GM18858 (cell line): ENCODE measurements around the gene PEX5.
"Not testable (repeated sequence)": the region's sequence is repeated elsewhere in the genome, so short reads cannot be mapped to it uniquely, and the experiment has no call there.

Experiments
- ATAC-seq: cut with Tn5 transposase; IDR thresholded peaks from one replicate; pipeline ENCODE4 v1.9.1; 2021; ENCODE audit not compliant: unreplicated experiment

PEX5 gene

DNA sequence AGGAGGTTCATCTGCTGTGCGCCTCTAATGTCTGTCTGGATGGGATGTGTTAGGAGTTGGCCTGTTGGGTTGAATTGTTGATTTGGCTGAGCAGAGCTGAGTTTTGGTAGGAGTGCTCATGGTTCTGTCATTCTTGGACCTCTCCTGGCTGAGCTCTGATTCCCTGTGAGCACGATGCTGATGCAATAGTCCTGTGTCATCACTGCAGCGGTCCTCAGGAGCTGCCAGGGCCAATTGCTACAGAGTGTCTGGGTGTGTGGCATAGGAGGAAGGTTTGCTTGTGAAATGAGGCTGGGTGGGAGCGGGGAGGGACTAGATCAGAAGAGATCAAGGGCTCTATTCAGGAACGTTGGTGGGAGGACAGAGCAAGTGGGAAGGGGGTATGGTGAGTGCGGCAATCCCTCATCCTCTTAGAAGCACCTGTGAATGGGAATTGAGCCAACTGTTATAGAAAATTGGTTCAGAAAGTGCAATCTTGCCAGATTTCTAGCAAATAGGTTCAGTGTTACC lies 21.2 kb downstream of the PEX5 start:
- no peak for ATAC-seq

DNA sequence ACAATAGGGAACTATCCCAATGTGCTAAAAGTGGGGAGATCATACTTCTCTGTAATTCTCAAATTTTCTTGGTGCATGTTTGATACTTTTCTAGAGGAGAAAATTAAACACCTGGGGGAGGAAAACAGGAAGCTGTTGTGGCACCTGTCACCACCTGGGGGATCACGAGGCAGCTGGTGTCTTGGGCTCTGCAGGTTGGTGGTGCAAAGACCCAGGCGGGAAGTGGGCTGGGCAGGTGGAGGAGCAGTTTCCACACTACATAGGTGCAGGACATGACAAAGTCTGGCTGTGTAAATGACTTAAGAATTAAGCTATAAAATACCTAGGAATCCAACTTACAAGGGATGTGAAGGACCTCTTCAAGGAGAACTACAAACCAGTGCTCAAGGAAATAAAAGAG lies 23.2 kb downstream of the PEX5 start:
- ATAC-seq = no peak

DNA sequence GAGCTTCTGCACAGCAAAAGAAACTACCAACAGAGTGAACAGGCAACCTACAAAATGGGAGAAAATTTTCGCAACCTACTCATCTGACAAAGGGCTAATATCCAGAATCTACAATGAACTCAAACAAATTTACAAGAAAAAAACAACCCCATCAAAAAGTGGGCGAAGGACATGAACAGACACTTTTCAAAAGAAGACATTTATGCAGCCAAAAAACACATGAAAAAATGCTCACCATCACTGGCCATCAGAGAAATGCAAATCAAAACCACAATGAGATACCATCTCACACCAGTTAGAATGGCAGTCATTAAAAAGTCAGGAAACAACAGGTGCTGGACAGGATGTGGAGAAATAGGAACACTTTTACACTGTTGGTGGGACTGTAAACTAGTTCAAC lies 24.3 kb downstream of the PEX5 start:
- not testable (repeated sequence) for ATAC-seq

DNA sequence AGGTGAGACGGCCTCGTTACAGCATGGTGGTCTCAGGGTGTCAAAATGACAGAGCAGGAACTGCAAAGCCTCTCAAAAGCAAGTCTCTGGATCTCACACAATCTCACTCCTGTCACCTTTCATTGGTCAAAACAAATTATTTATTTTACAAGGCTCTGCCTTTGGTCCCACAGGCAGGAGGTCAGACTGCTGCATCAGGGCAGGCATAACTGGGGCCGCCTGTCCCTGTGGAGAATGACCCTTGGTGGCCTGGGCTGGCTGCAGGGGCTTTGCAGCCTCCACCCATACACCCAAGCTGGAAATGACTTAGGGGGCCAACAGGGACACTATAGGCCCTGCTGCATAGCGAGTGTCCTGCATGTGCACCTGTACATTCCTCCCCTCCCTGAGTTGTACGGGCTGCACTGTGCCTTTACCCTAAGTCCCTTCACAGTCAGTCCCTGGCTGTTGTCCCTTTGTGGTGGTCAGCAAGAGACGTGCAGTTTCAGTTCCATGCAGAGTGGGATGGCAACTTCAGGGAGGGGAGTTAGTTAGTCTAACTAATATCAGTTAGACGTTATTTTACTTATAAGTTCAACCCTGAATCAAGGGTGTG lies 28.1 kb downstream of the PEX5 start:
- ATAC-seq = no peak

- ATAC-seq = no peak
Measured at GRCh38 chr12:7219599-7220243, 30.2 kb downstream of the PEX5 start.

DNA sequence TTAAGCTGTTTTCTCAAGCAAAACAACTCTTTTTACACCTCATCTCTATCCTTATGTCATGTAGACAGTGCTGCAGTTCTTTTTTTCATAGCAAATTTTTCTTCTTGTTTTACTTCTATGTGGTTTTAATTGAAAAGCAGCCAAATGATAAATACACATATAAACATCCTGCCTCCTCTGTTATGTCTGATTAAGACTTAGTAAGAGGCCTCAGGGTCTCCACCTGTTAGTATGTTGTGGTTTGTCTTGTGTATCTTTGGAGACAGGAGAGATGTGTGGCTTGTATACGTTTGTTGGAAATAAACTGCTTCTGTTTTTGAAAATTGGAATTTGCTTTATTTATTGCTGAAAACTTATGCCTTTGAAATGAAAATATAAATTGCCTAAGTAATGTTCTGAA lies 32.0 kb downstream of the PEX5 start:
- ATAC-seq = no peak

DNA sequence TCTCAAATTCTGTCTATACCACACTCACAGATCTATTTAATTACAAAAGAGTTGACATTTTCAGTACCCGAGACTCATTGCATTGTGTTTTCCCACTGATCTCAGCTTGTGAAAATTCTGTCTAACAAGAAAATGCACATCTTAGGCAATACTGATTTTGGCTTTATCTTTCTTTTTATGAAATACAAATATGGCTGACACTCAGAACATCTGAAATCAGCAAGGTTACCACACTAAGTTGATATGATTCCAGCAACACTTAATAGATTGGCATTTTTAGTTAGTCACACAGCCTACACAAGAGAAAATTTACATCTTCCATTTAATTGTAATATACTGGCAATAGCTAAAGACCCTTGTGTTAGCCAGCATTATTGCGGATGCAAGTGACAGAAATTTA lies 40.3 kb downstream of the PEX5 start:
- no peak for ATAC-seq

DNA sequence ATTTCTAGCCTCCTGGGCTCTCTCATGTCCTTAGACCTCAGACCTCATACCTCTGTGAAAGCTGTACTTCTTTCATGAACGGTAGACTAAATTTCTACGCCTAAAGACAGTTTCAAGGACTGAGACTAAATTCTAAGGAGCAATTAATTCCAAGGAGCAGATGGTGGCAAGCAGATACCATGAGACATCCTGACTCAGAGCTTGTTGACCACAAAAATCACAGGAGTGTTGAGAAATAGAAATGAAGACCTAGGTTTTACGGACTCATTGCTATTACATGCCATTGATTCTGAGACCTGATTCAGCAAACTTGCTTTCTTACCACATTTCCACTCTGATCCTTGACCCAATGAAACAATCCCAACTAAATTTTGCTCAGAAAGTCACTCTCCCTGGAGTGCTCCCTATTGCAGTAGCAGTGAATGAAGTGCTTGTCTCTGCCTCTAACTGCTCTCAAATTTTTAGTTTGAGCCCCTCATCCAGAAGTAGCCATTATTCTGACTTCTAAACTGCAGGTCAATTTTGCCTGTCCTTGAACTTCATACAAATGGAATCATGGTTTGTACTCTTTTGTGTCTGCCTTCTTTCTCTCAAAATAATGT lies 52.0 kb downstream of the PEX5 start:
- no peak for ATAC-seq

DNA sequence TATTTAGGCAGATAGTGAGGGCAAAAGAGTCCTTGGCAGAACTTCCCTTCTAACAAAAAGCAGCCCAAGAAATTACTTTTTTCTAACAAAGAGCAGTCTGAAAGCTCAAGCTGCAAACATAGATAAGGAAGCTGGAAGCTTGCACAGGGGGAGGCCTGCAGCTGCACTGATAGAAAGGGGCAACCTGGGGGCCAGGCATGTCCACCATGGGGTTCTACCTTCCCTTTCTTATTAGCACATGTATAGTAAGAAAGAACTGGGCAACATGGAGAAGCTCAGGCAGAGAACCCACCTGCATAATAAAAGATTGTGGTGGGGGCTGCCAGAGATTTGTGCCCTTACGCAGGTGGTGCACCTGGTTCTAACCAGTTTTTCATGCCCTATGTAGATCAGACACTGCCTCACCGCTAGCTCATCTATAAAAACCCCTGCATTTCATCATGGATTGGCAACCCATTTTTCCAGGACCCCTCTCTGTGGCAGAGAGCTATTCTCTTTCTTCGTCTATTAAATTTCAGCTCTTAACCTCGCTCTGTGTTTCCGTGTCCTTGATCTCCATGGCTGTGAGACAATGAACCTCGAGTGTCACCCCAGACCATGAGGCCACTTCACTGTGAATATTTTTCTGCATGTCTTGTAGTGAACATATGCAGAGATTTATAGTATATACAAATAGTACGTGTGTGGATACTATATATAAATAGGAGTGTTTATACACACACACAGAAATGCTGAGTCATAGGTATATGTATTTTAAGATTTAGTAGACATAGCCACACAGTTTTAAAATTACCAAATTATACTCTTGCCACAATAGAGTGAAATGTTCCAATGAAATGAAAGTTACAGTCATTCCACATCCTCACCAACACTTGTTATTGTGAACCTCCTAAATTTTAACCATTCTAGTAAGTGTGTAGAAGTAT lies 53.0 kb downstream of the PEX5 start:
- no peak for ATAC-seq

DNA sequence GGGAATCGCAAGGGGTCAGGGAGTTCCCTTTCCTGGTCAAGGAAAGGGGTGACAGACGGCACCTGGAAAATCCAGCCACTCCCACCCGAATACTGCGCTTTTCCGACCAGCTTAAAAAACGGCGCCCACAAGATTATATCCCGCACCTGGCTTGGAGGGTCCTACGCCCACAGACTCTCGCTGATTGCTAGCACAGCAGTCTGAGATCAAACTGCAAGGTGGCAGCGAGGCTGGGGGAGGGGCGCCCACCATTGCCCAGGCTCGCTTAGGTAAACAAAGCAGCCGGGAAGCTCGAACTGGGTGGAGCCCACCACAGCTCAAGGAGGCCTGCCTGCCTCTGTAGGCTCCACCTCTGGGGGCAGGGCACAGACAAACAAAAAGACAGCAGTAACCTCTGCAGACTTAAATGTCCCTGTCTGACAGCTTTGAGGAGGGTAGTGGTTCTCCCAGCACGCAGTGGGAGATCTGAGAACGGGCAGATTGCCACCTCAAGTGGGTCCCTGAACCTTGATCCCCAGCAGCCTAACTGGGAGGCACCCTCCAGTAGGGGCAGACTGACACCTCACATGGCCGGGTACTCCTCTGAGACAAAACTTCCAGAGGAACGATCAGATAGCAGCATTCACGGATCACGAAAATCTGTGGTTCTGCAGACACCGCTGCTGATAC lies 62.0 kb downstream of the PEX5 start:
- not testable (repeated sequence) for ATAC-seq

- ATAC-seq = no peak
Measured at GRCh38 chr12:7259060-7259459, 69.6 kb downstream of the PEX5 start.
